HEK293T (cell line): ENCODE data around the gene KLF12.

Experiments
- CTCF ChIA-PET: fragments of 350-600 bp; formaldehyde crosslinking; extraction: SDS; loops from one replicate; lab custom pipeline; 2021; ENCODE audit warnings: antibody characterized with exemption, inconsistent platforms; lab: Yijun Ruan, JAX
- POLR2A ChIA-PET: fragments of 350-600 bp; formaldehyde crosslinking; extraction: SDS; loops from one replicate; lab custom pipeline; 2020; ENCODE audit warnings: antibody characterized with exemption, inconsistent platforms; lab: Yijun Ruan, JAX
- DNase-seq: peaks from one replicate; pipeline ENCODE4 v3.0.0; 2012; ENCODE audit warnings: mixed read lengths; ENCODE audit errors: extremely low spot score
- ARNT ChIP-seq: fragments of 450-650 bp; IDR thresholded peaks from 2 replicates; pipeline ENCODE4 v1.6.1; 2017; ENCODE audit warnings: mild to moderate bottlenecking
- BHLHE40 ChIP-seq: fragments of 450-650 bp; IDR thresholded peaks from 2 replicates; pipeline ENCODE4 v1.6.1; 2016; ENCODE audit warnings: mild to moderate bottlenecking, moderate library complexity, borderline replicate concordance
- CTBP1 ChIP-seq: fragments of 450-650 bp; IDR thresholded peaks from 2 replicates; pipeline ENCODE4 v1.6.1; 2016; ENCODE audit warnings: borderline replicate concordance
- ELF4 ChIP-seq: fragments of 450-650 bp; IDR thresholded peaks from 2 replicates; pipeline ENCODE4 v1.6.1; 2017; ENCODE audit warnings: antibody characterized with exemption
- FOXA1 ChIP-seq: fragments of 450-650 bp; IDR thresholded peaks from 2 replicates; pipeline ENCODE4 v1.6.1; 2016; ENCODE audit warnings: mild to moderate bottlenecking
- FOXK2 ChIP-seq: fragments of 450-650 bp; IDR thresholded peaks from 2 replicates; pipeline ENCODE4 v1.6.1; 2016; ENCODE audit warnings: mild to moderate bottlenecking
- FOXM1 ChIP-seq: fragments of 450-650 bp; IDR thresholded peaks from 2 replicates; pipeline ENCODE4 v1.6.1; 2017; ENCODE audit warnings: mild to moderate bottlenecking, borderline replicate concordance
- HDGF ChIP-seq: fragments of 450-650 bp; IDR thresholded peaks from 2 replicates; pipeline ENCODE4 v1.6.1; 2017; ENCODE audit warnings: antibody characterized with exemption, borderline replicate concordance
- L3MBTL2 ChIP-seq: fragments of 450-650 bp; conservative IDR thresholded peaks from 2 replicates; pipeline ENCODE4 v1.6.1; 2016; ENCODE audit warnings: mild to moderate bottlenecking
- LEF1 ChIP-seq: fragments of 450-650 bp; IDR thresholded peaks from 2 replicates; pipeline ENCODE4 v1.6.1; 2017; ENCODE audit warnings: mild to moderate bottlenecking, borderline replicate concordance
- NFRKB ChIP-seq: fragments of 450-650 bp; IDR thresholded peaks from 2 replicates; pipeline ENCODE4 v1.6.1; 2016; ENCODE audit warnings: mild to moderate bottlenecking, moderate library complexity
- SP1 ChIP-seq: fragments of 450-650 bp; IDR thresholded peaks from 2 replicates; pipeline ENCODE4 v1.6.1; 2017
- SUZ12 ChIP-seq: fragments of 450-650 bp; IDR thresholded peaks from 2 replicates; pipeline ENCODE4 v1.6.1; 2016; ENCODE audit warnings: mild to moderate bottlenecking
- TARDBP ChIP-seq: fragments of 450-650 bp; IDR thresholded peaks from 2 replicates; pipeline ENCODE4 v1.6.1; 2016
- ZNF384 ChIP-seq: fragments of 450-650 bp; IDR thresholded peaks from 2 replicates; pipeline ENCODE4 v1.6.1; 2016
- TF ChIP-seq, protein P1 (sequence below): fragments of 450-650 bp; IDR thresholded peaks from 2 replicates; pipeline ENCODE4 v1.6.1; 2016

KLF12 gene

DNA sequence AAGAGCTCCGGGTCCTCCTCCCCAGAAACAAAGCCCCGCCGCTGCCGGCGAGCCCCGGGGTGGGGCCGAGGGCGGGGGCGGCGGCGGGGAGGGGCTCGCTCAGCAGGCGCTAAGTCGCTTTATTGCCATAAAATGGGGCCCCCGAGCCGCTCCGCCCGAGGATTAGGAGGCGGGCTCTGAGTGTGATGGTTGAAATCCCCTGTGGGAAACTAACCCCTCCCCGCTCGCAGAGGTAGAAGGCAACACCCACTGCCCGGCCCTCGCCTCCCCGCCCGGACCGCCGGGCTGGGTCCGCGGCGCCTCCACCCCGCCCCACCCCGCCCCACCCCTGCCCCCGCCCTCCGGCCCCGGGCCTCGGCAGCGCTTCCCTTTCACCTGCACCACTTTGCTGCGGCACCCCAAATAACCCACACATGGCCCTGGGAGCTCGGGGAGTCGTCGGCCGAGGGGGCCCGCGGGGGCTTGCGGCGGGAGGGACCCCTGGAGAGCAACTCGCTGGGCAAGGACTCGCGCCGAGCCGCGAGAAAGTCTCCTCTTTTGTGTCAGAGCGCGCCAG is at the start of gene KLF12:
Gene KLF12 (minus strand): TSS at position 184 of the 556 bp plus-strand sequence.
- DNase-seq = peak; percentile 97
- no peak for TF ChIP-seq SUZ12
- peak; percentile 46; the same call in 1 of the 2 replicates for TF ChIP-seq CTBP1
- no peak for TF ChIP-seq L3MBTL2
- ChIA-PET CTCF (no interaction called here), POLR2A (interaction anchor here (1.1 to 2.9 kb wide), 7 partner anchors 12 to 299 kb away, joined by 3 to 17 read pairs (median 4); no protein-coding TSS in a partner anchor)

DNA sequence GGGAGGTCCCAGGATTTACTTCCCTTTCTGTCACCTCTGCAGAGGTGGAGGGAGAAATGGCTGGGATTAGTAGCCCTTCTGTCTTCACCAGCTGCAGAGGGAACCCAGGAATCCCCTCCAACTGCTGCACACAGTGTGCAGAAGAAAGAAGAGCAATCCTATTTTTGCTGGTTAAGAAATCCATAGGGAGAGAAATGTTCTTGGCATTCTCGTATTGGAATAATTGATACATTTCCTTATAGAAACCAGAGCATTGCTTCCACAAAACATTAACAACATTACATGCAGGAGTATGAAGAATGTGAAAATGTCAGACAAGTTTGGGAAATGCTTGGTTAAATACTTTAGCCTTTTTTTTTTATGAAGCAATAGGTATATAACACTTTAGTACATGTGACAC is 48.3 kb upstream of the KLF12 start:
- ChIA-PET CTCF (no interaction called here), POLR2A (no interaction called here)
- TF ChIP-seq FOXK2 = no peak
- TF ChIP-seq NFRKB = no peak
- TF ChIP-seq, protein P1, sequence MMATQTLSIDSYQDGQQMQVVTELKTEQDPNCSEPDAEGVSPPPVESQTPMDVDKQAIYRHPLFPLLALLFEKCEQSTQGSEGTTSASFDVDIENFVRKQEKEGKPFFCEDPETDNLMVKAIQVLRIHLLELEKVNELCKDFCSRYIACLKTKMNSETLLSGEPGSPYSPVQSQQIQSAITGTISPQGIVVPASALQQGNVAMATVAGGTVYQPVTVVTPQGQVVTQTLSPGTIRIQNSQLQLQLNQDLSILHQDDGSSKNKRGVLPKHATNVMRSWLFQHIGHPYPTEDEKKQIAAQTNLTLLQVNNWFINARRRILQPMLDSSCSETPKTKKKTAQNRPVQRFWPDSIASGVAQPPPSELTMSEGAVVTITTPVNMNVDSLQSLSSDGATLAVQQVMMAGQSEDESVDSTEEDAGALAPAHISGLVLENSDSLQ = no peak
- TF ChIP-seq FOXM1 = no peak
- no peak for TF ChIP-seq ARNT
- TF ChIP-seq TARDBP = no peak
- no peak for TF ChIP-seq BHLHE40
- no peak for TF ChIP-seq HDGF
- no peak for TF ChIP-seq SP1
- no peak for TF ChIP-seq SUZ12
- TF ChIP-seq FOXA1 = no peak
- no peak for TF ChIP-seq CTBP1
- no peak for TF ChIP-seq L3MBTL2
- no peak for DNase-seq

GRCh38 chr13:74174810-74175209 is 40.6 kb upstream of the KLF12 start:
- ChIA-PET POLR2A (no interaction called here), CTCF (no interaction called here)
- TF ChIP-seq ZNF384 (no peak), FOXK2 (no peak), L3MBTL2 (no peak), NFRKB (no peak), FOXA1 (no peak), FOXM1 (no peak), CTBP1 (no peak), ELF4 (no peak), HDGF (no peak), LEF1 (no peak), BHLHE40 (no peak), SP1 (no peak), TARDBP (no peak), SUZ12 (no peak)
- TF ChIP-seq, protein P1 = no peak

DNA sequence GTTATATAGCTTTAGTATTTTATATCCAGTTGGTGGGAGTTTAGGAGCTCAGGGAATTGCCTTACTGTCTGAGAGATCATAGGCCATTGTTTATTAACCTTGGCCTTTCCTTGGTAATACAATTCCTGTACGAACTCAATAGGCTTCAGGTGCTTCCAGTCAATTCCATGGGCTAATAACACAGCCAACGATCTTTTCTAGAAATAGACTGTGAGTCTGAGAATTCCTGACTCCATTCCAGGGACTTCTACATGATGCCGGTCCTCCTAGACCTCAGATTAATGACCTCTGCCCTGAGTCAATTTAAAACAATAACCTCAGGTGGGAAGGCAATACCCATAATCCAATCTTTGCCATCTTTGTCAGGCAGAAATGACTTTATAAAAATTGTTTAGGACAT is 39.6 kb upstream of the KLF12 start:
- ChIA-PET POLR2A (no interaction called here), CTCF (no interaction called here)
- DNase-seq = no peak
- TF ChIP-seq HDGF (no peak), NFRKB (no peak), SUZ12 (no peak)

More at GRCh38 chr13:74174810-74175209, 40.6 kb upstream of the KLF12 start:
- no peak for DNase-seq

GRCh38 chr13:74171641-74172040 is 37.4 kb upstream of the KLF12 start:
- POLR2A ChIA-PET = no interaction called here

GRCh38 chr13:74169676-74170075 is 35.5 kb upstream of the KLF12 start:
- no peak for TF ChIP-seq TARDBP
- TF ChIP-seq ELF4 = no peak
- TF ChIP-seq BHLHE40 = no peak
- TF ChIP-seq FOXA1 = no peak
- TF ChIP-seq HDGF = no peak
- no peak for TF ChIP-seq L3MBTL2
- TF ChIP-seq, protein P1 = no peak
- no peak for TF ChIP-seq SUZ12
- TF ChIP-seq NFRKB = no peak
- TF ChIP-seq FOXM1 = no peak
- no peak for TF ChIP-seq ARNT
- CTCF ChIA-PET = interaction anchor here (0.6 to 1.3 kb wide), 2 partner anchors 22 to 1145 kb away, joined by 5 read pairs; no protein-coding TSS in a partner anchor
- DNase-seq = no peak
- POLR2A ChIA-PET = no interaction called here

More at GRCh38 chr13:74171641-74172040, 37.4 kb upstream of the KLF12 start:
- no peak for DNase-seq
- CTCF ChIA-PET = no interaction called here
- TF ChIP-seq TARDBP = no peak
- no peak for TF ChIP-seq SP1
- no peak for TF ChIP-seq BHLHE40
- no peak for TF ChIP-seq FOXM1
- no peak for TF ChIP-seq L3MBTL2
- no peak for TF ChIP-seq ELF4
- no peak for TF ChIP-seq SUZ12
- no peak for TF ChIP-seq FOXA1
- no peak for TF ChIP-seq ZNF384
- TF ChIP-seq CTBP1 = no peak
- TF ChIP-seq LEF1 = no peak
- TF ChIP-seq NFRKB = no peak
- no peak for TF ChIP-seq FOXK2
